GM12891 (cell line): Measurements from ENCODE around the gene MYH9.

Source experiments
- POLR2A ChIP-seq: IDR thresholded peaks from 2 replicates; pipeline ENCODE4 v1.6.1; 2011; ENCODE audit warnings: low read depth, low read length, control low read depth
- POLR2AphosphoS5 ChIP-seq: IDR thresholded peaks from 2 replicates; pipeline ENCODE4 v1.6.1; 2011; ENCODE audit warnings: low read depth, low read length, control low read depth

GRCh38 chr22:36308880-36309279 lies 78.9 kb downstream of the MYH9 start:
- TF ChIP-seq POLR2A (no peak), POLR2AphosphoS5 (no peak)
